H9 (cell line): ENCODE results near the gene MSI2. TPM values are rescaled to one million over a fixed set of nuclear protein-coding genes. Genes with fewer than 3 reads are reported as not detected.

ENCODE experiments used
- DNase-seq: peaks from one replicate; pipeline ENCODE4 v3.0.0-alpha.2; 2017
- H2AFZ ChIP-seq: one replicate; pipeline ENCODE4 v1.6.1; 2013; ENCODE audit warnings: mild to moderate bottlenecking, low read length, control low read depth, moderate library complexity
- H2AK5ac ChIP-seq: 2 replicates; pipeline ENCODE4 v1.6.1; 2013; ENCODE audit warnings: low read length, control low read depth, mixed read lengths; ENCODE audit not compliant: insufficient read length
- H2BK120ac ChIP-seq: one replicate; pipeline ENCODE4 v1.6.1; 2013; ENCODE audit warnings: low read depth, mild to moderate bottlenecking, low read length, control low read depth, inconsistent platforms; ENCODE audit not compliant: poor library complexity, severe bottlenecking
- H2BK12ac ChIP-seq: 2 replicates; pipeline ENCODE4 v1.6.1; 2013; ENCODE audit warnings: low read length, control low read depth, mixed read lengths, low read depth; ENCODE audit not compliant: insufficient read length
- H2BK15ac ChIP-seq: 2 replicates; pipeline ENCODE4 v1.6.1; 2013; ENCODE audit warnings: low read depth, low read length, control low read depth
- H2BK20ac ChIP-seq: one replicate; pipeline ENCODE4 v1.6.1; 2013; ENCODE audit warnings: low read depth, mild to moderate bottlenecking, low read length, control low read depth, inconsistent platforms; ENCODE audit not compliant: poor library complexity, severe bottlenecking
- H2BK5ac ChIP-seq: 2 replicates; pipeline ENCODE4 v1.6.1; 2013; ENCODE audit warnings: low read length, control low read depth, mixed read lengths; ENCODE audit not compliant: insufficient read length
- H3K14ac ChIP-seq: 2 replicates; pipeline ENCODE4 v1.6.1; 2013; ENCODE audit warnings: low read length, control low read depth; ENCODE audit not compliant: insufficient read depth
- H3K18ac ChIP-seq: 2 replicates; pipeline ENCODE4 v1.6.1; 2013; ENCODE audit warnings: low read depth, mild to moderate bottlenecking, mixed read lengths, low read length, control low read depth; ENCODE audit not compliant: insufficient read length
- H3K23ac ChIP-seq: 2 replicates; pipeline ENCODE4 v1.6.1; 2013; ENCODE audit warnings: low read length, control low read depth, mixed read lengths, low read depth; ENCODE audit not compliant: insufficient read length
- H3K23me2 ChIP-seq: 2 replicates; pipeline ENCODE4 v1.6.1; 2013; ENCODE audit warnings: low read depth, mild to moderate bottlenecking, mixed read lengths, low read length, control low read depth; ENCODE audit not compliant: insufficient read length, poor library complexity, severe bottlenecking
- H3K27ac ChIP-seq: 2 replicates; pipeline ENCODE4 v1.5.1; 2013; ENCODE audit warnings: low read length, control low read depth, mixed read lengths, low read depth; ENCODE audit not compliant: insufficient read length
- H3K27me3 ChIP-seq: 2 replicates; pipeline ENCODE4 v1.6.1; 2013; ENCODE audit warnings: low read length, control low read depth, inconsistent platforms; ENCODE audit not compliant: insufficient read depth
- H3K4ac ChIP-seq: 2 replicates; pipeline ENCODE4 v1.6.1; 2013; ENCODE audit warnings: low read depth, mild to moderate bottlenecking, control low read depth, inconsistent platforms, low read length, moderate library complexity
- H3K4me1 ChIP-seq: 2 replicates; pipeline ENCODE4 v1.6.1; 2013; ENCODE audit warnings: low read length, control low read depth, inconsistent platforms; ENCODE audit not compliant: insufficient read depth
- H3K4me2 ChIP-seq: 2 replicates; pipeline ENCODE4 v1.6.1; 2013; ENCODE audit warnings: low read length, control low read depth, mixed read lengths; ENCODE audit not compliant: insufficient read length, insufficient read depth
- H3K56ac ChIP-seq: 2 replicates; pipeline ENCODE4 v1.6.1; 2013; ENCODE audit warnings: low read depth, mild to moderate bottlenecking, mixed read lengths, low read length, control low read depth; ENCODE audit not compliant: insufficient read length
- H3K79me1 ChIP-seq: 2 replicates; pipeline ENCODE4 v1.6.1; 2013; ENCODE audit warnings: low read depth, mild to moderate bottlenecking, moderate library complexity, low read length, control low read depth, inconsistent platforms; ENCODE audit not compliant: insufficient read depth, poor library complexity, severe bottlenecking
- H3K79me2 ChIP-seq: 2 replicates; pipeline ENCODE4 v1.6.1; 2013; ENCODE audit warnings: low read length, control low read depth, inconsistent platforms; ENCODE audit not compliant: insufficient read depth
- H3K9ac ChIP-seq: 2 replicates; pipeline ENCODE4 v1.6.1; 2013; ENCODE audit warnings: low read length, control low read depth, mixed read lengths; ENCODE audit not compliant: insufficient read length; ENCODE audit errors: extremely low read depth
- H3K9me3 ChIP-seq: one replicate; pipeline ENCODE4 v1.6.1; 2013; ENCODE audit warnings: low read depth, low read length, inconsistent platforms; ENCODE audit not compliant: control insufficient read depth
- H3T11ph ChIP-seq: one replicate; pipeline ENCODE4 v1.6.1; 2013; ENCODE audit warnings: mild to moderate bottlenecking, low read length, control low read depth, inconsistent platforms
- H4K20me1 ChIP-seq: one replicate; pipeline ENCODE4 v1.6.1; 2013; ENCODE audit not compliant: control insufficient read depth, insufficient read length, insufficient read depth
- H4K5ac ChIP-seq: 2 replicates; pipeline ENCODE4 v1.6.1; 2013; ENCODE audit warnings: low read depth, mild to moderate bottlenecking, mixed read lengths, low read length, control low read depth; ENCODE audit not compliant: insufficient read length
- H4K8ac ChIP-seq: replicated peaks from 2 replicates; pipeline ENCODE4 v1.6.1; 2013; ENCODE audit warnings: low read length, control low read depth, mixed read lengths, low read depth; ENCODE audit not compliant: insufficient read length
- H4K91ac ChIP-seq: 2 replicates; pipeline ENCODE4 v1.6.1; 2013; ENCODE audit warnings: low read depth, mild to moderate bottlenecking, moderate library complexity, mixed read lengths, low read length, control low read depth; ENCODE audit not compliant: insufficient read length
- H3K27ac Mint-ChIP-seq, 3 experiments: 2 replicates in 2 of 3; 3 replicates in 1 of 3; pipeline ENCODE4 v1.8.0; 2020 to 2021; ENCODE audit warnings: mixed read lengths in 3 of 3, mild to moderate bottlenecking in 1 of 3, moderate library complexity in 1 of 3
- H3K27me3 Mint-ChIP-seq: 2 replicates; pipeline ENCODE4 v1.8.0; 2021; ENCODE audit warnings: low read depth, mild to moderate bottlenecking, moderate library complexity, mixed read lengths
- H3K36me3 Mint-ChIP-seq, 3 experiments: 2 replicates in 2 of 3; 3 replicates in 1 of 3; pipeline ENCODE4 v1.8.0; 2020 to 2021; ENCODE audit warnings: low read depth in 3 of 3, mixed read lengths in 3 of 3; ENCODE audit not compliant: insufficient read depth in 1 of 3
- H3K4me1 Mint-ChIP-seq, 2 experiments: 2 replicates each; pipeline ENCODE4 v1.8.0; 2020; ENCODE audit warnings: mixed read lengths in 2 of 2
- H3K4me3 Mint-ChIP-seq, 2 experiments: 2 replicates in 1 of 2; 3 replicates in 1 of 2; pipeline ENCODE4 v1.8.0; 2020 to 2021; ENCODE audit warnings: mild to moderate bottlenecking in 2 of 2, mixed read lengths in 2 of 2, moderate library complexity in 1 of 2
- H3K9me3 Mint-ChIP-seq, 2 experiments: 2 replicates in 1 of 2; 3 replicates in 1 of 2; pipeline ENCODE4 v1.8.0; 2020; ENCODE audit warnings: mild to moderate bottlenecking in 2 of 2, mixed read lengths in 2 of 2, moderate library complexity in 1 of 2
- CTCF ChIP-seq: fragments of 200-600 bp; sonication (generic); conservative IDR thresholded peaks from 3 replicates; pipeline ENCODE4 v1.8.0; 2021; ENCODE audit warnings: antibody characterized with exemption, mild to moderate bottlenecking
- WGBS: extraction: QIAGEN DNeasy Blood & Tissue Kit; methylation state at CpG from one replicate; pipeline ENCODE4 v1.1.7; 2013; ENCODE audit warnings: missing lambda C conversion rate, low lambda C conversion rate, mixed read lengths; ENCODE audit not compliant: insufficient read length; ENCODE audit errors: extremely low coverage; 5-methylcytosine and 5-hydroxymethylcytosine counted together
- total RNA-seq: library from RNA; stranded (reverse); gene quantifications from 2 replicates; pipeline ENCODE4 v1.2.1, GENCODE V29; 2021

The MSI2 gene
- total RNA-seq, 1 experiment from 2014 or later = 98.5 TPM

GRCh38 chr17:57408071-57408811 is 151.9 kb downstream of the MSI2 start:
- H3K23ac ChIP-seq = no peak overlapping the region
- no peaks in the 10 kb centered on the region for H3K79me1 ChIP-seq
- H2BK20ac ChIP-seq = no peak overlapping the region
- no peak overlapping the region for H3K4ac ChIP-seq
- no peak overlapping the region for H4K5ac ChIP-seq
- no peak overlapping the region for H2BK12ac ChIP-seq
- H3K4me2 ChIP-seq = no peak overlapping the region
- H3K27me3 Mint-ChIP-seq = no peaks in the 10 kb centered on the region
- no peaks in the 10 kb centered on the region for H3K9me3 Mint-ChIP-seq
- H3K79me2 ChIP-seq = no peaks in the 10 kb centered on the region
- no peak overlapping the region for H2BK15ac ChIP-seq
- WGBS = no CpG with 5 or more reads among the region's 13 CpGs
- H3K9ac ChIP-seq = peak overlapping the region; percentile 6
- peak; percentile 71 for DNase-seq
- no peak overlapping the region for H3T11ph ChIP-seq
- 0 out of 3 replicates have a peak, but pooled peaks have one; percentile 26 for TF ChIP-seq CTCF
- H3K23me2 ChIP-seq = no peaks in the 10 kb centered on the region
- H3K4me3 Mint-ChIP-seq = peak overlapping the region; percentile 1 to 47; a peak in 4 of 5 replicates
- no peak overlapping the region for H3K27ac ChIP-seq
- peaks cover 2 to 13% (median 5%) of the 10 kb centered on the region in 3 experiments; a peak in 3 of 7 replicates for H3K36me3 Mint-ChIP-seq
- H3K18ac ChIP-seq = no peak overlapping the region
- no peaks in the 10 kb centered on the region for H3K27me3 ChIP-seq
- no peak overlapping the region for H2AK5ac ChIP-seq
- H2BK120ac ChIP-seq = no peak overlapping the region
- peaks cover 50 to 64% of the 10 kb centered on the region in 2 experiments for H3K4me1 Mint-ChIP-seq
- peaks cover 14% of the 10 kb centered on the region; the same call in 1 of the 2 replicates for H3K4me1 ChIP-seq
- H3K9me3 ChIP-seq = no peaks in the 10 kb centered on the region
- no peak overlapping the region for H2BK5ac ChIP-seq
- H3K56ac ChIP-seq = no peak overlapping the region
- no peak overlapping the region for H2AFZ ChIP-seq
- H3K27ac Mint-ChIP-seq = peak overlapping the region; percentile 93 to 99 (median 98)
- no peak overlapping the region for H4K8ac ChIP-seq
- no peak overlapping the region for H4K91ac ChIP-seq
- no peaks in the 10 kb centered on the region for H4K20me1 ChIP-seq
- H3K14ac ChIP-seq = 0 out of 2 replicates have a peak overlapping the region, but pooled peaks have one; percentile 54
